CD4-positive, alpha-beta T cell treated with Interleukin-10 for 1 hour (primary cell): ENCODE measurements around the gene WDFY4.

Source experiments
- DNase-seq: peaks from one replicate; pipeline ENCODE4 v3.0.0-alpha.2; 2020

The WDFY4 gene

DNA sequence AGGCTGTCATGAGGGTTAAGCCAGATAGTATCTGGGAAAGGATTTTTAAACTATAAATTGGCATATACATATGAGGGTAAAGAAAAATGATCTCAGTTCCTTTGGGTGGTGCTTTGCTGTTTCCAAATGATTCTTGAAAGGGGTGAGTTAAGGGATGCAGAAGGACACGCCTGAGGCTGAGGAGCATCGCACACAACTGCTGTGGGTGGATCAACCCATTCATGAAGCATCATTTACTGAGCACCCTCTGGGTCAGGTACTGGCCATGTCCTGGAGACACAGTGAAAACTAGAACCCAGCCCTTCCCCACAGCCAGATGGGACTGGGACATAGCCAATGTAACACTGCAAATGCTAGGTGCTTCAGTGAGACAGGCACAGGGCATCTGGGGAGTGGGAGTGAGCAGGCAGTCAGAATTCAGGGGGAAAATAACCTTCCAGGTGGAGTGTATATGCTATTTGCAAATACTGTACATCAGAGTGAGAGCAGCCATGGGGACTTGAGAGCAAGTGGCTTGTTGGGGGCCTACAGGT lies 112.1 kb downstream of the WDFY4 start:
- DNase-seq = no peak

DNA sequence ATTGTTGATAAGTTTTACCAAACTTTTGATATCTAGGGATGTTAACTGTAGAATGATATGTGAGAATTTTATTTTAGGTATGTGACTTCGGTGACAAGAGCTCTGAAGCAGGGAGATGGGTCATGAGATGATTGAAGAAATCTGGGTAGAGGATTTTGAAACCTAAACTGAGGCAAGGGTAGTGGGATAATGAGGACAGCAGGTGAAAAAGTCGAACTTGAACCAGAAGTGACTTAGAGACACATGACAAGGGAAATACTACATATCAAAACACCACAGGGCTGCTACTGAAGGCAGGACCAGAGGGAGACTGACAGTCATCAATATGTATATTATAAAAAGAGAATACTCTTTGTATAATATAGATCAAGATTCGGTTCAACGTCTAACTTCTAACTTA lies 113.2 kb downstream of the WDFY4 start:
- no peak for DNase-seq

DNA sequence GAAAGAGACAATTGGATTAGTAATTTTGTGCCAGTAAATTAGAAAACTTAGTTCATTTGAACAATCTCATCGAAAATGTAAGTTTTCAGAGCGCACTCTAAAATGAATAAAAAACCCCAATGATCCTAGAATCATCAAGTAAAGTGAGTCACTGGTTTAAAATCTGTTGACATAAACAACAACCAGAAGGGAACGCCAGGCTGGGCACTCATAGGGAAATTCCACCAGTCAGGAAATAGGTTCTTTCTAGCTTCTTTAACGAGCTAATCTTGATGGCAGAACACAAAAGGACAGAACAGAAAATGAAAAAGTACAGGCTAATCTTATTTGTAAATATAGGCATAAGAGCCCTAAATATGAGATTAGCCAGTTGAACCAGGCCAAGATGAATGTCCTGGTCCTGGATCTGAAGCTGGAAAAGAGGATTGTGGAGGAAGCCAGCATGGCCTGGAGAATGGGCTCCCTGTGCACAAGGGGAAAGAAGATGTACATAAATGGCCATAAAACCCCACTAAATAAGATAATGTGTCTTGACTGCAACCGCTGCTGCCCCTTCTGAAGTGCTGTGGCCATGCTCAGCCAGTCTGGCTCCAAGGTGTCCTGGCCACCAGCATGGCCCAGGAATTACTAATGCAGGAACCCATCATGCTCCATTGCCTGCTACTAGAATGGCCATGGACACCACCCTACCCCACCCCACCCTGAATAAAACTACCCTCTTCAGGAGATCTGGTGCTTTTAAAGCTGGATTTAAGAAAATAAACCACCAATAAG lies 114.0 kb downstream of the WDFY4 start:
- no peak for DNase-seq

DNA sequence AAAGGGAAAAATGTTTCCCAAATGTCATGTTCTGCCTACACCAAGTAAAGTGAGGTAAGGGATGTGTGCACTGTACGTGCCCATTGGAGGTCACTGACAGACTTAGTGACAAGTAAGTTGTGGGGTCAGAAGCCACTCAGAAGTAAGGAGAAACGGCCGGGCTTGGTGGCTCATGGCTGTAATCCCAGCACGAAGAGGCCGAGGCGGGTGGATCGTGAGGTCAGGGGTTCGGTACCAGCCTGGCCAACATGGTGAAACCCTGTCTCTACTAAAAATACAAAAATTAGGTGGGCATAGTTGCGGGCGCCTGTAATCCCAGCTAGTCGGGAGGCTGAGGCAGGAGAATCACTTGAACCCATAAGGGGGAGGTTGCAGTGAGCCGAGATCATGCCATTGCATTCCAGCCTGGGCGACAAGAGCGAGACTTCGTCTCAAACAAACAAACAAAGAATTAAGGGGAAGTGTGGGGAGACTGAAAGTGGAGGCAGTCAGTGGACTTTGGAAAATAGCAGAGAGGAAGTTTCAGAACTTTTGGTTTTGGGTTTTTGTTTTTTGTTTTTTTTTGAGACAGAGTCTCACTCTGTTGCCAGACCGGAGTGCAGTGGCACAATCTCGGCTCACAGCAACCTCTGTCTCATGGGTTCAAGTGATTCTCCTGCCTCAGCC lies 114.8 kb downstream of the WDFY4 start:
- no peak for DNase-seq

DNA sequence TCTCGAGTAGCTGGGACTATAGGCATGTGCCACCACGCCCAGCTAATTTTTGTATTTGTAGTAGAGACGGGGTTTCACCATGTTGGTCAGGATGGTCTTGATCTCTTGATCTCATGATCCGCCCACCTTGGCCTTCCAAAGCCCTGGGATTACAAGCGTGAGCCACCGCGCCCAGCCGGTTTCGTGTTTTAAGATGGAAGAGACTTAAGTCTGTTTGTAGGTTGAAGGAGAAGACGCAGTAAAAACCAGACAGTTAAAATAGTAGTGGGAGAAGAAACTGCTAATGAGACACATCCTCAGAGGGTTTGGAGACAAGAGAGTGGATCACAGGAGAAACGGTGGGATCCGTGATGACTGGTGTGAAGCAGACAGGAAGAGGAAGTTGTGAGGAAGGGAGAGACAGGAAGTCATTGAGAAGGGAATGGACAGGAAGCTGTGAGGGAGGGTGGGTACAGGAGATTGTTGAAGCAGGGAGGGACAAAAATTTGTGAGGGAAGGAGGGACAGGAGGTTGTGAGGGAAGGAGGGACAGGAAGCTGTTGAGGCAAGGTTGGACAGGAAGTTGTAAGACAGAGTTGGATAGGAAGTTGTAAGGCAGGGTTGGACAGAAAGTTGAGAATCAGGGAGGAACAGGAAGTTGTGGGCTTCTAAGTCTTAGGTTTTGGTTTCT lies 115.5 kb downstream of the WDFY4 start:
- no peak for DNase-seq

DNA sequence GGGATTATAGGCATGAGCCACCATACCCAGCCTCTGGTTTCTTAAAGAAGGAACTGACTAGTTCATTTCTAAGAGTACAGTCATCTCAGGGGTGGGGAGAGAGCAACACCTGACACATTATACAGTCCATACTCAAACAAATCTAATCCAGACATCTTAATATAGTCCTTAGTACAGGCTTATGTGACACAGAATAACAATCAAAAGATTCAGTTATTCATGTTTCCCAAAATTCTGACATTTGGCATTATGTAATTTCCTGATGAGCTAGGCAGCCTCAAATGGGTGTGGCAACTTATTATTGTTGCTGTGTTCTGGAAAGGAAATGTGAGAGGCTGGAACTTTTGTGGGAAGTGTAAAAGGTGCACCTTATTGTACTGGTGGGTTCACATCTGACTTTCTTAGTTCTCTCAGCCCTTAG lies 116.3 kb downstream of the WDFY4 start:
- no peak for DNase-seq

DNA sequence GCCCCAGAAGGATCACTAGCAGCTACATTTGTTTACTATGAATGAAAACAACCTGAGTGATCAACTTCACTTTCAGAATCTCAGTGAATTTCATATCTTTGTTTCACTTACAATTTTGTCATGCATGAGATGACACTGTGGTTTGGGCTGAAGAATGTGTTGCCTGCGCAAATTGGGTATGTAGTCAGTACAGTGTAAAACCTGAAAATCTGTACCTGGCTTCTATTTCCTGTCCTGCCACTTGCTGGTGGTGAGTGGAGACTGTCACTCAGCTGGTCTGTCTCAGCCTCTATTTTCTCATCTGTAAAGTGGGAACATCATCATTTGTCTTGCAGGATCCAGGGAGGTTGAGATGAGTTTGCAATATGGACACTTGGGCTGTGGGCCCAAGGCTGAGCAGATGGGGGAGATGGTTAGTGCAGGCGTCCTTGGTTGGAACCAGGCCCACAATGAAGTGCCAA lies 118.0 kb downstream of the WDFY4 start:
- no peak for DNase-seq

DNA sequence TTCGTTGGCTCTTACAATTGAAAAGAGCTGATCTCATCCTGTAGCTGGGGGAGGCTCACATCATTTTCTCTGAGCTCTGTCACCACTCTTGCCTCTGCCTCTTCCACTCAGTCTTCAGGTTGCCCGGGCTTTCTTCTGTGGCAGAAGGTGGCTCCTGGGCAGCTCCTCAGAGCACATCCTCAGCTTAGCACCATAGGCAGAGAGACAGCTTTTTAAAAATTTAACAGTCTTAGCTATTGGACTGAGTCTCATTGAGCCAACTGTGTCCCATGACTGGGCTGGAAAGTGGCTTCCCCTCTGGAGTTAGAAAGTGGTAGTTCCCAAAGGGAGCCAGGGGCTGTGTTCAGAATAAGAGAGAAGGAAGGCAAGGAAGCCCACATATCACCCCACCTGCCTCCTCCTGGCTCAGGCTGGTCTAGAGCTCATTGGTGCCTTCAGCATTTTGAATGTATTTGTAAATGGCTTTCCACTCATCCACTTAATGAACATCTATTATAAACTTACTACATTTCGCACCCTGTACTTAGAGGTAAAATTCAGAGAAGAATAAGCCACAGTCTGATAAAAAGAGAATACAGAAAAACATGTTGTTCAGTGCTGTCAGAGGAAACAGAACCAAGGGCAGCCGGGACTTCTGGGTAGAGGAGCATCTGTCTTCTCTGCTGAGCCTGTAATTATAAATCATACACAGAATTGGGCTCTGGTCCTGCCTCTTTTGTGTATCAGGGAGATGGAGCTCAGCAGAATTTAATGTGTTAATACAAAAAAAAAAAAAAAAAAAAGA lies 119.3 kb downstream of the WDFY4 start:
- DNase-seq = no peak

DNA sequence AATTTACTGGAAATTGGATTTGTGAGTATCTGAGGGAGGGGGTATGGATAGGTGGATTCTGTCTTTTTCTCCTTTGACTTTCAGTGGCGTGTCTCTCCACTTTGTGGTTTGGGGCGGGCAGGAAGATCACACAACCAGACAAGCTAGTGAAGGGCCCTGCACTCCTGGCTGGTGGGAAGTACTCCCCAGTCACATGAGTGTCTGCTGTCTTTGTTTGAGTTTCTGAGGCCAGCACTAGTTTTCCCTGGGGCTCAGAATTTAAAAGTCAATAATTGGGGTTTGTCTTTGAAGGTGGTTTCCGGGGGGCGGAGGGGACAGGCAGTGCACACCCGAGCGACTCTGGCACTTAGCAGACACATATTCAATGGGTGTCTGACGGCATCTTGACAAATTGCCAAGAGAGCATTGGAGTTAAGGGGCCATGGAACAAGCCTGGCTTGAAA lies 120.1 kb downstream of the WDFY4 start:
- DNase-seq = no peak

DNA sequence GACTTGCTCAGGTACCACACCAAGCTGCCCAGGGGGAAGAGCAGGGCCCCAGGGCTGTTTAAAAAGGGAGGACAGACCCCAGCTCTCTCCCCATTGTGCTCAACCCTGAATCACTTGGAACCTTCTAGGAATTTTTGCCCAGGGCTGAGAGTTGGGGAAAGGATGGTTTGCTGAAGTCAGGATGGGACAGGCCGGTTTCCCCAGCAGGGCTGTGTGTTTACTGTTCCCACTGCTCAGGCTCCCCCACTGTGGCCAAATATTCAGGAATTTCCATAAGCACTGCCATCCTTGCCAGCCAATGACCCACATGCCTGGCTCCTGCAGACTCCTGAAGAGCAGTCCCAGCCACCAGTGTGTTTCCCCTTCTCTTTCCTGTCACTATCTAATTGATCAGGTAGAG lies 120.7 kb downstream of the WDFY4 start:
- no peak for DNase-seq

DNA sequence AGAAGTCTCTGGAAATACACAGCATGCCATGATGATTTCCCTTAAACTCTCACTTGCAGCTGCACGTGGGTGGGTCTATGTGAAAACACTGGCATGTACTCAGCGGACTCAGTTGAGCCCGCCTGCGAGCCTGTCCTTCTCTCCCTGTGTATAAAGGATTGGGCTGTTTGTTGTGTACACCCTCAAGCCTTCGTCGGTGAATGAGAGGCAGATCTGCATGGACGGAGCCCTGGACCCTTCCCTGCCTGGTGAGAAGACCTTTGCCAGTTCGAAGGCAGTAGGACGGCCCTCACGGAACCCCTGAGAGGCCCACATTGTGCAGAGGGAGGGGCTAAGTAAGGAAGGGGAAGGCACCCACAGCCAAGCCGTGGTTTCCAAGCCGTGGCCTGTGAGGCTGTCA lies 121.2 kb downstream of the WDFY4 start:
- DNase-seq = no peak

DNA sequence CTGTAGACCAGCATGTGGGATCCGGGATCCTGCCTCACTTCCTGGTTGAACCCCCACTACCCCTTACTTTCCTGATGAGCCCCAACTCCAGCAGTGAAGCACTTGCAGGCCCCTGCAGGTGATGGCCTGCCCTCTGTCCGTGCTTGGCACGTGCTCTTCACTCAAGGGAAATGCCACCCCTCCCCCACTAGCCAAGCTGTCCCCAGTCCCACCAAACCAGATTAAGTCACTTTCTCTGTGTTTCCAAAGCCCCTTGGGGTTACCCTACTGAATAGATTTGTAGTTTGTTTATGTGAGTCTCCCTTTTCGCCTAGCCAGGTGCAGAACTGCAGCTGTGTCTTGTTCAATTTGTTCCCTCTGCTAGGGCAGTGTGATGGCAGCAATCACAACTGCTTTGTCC lies 121.7 kb downstream of the WDFY4 start:
- no peak for DNase-seq

DNA sequence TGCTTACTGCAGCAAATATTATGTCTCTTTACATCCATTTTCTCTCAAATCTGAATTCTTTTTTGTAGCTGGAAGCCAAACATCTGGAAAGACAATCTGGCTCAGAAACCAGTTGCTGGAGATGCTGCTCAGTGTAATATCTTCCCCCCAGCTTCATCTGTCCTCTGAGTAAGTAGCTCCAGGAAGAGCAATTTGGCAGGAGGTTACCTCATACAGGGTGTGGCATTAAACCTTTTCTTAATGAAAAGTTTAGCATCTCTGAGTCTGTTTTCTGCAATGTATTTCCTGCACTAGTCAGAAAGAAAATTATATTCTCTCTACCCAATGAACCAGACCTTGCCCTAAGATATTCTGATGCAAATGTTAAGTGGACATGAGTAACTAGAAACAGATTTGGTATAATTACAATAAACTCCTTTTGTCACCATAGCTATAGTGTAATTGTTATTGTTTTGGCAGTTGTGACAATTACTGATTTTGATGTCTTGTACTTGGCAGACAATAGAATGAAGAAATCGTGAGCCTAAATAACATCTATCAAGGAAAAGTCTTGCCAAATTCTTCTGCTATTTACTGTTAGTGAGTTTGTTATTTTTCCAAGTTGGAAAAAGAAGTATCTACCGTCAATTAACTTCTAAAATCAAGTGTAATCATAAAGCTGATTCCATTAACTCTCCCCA lies 123.3 kb downstream of the WDFY4 start:
- no peak for DNase-seq

DNA sequence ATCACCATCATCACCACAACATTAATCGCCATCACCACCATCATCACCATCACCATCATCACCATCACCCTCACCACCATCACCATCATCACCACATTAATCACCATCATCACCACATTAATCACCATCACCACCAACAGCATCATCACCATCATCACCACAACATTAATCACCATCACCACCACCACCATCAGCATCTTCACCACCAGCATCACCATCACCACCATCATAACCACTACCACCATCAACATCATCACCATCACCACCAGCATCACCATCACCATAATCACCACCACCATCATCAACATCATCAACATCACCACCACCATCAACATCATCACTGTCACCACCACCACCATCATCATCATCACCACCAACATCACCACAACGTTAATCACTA lies 124.6 kb downstream of the WDFY4 start:
- DNase-seq = no peak

DNA sequence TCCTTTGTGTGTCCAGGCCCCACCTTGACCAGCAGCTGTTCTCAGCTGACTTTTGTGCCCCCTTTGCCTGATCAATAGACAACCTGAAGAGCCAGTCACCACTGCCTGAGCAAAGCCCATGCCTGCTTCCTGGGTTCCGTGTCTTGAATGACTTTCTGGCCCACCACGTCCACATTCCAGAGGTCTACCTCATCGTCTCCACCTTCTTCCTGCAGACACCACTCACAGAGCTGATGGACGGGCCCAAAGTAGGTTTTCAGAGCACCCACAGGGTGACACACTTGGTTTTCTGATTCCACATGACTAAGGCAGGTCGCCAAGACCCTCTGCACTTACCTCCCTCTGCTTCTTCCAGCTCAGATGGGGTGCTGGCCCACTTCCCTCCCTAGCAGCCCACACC lies 126.8 kb downstream of the WDFY4 start:
- DNase-seq = no peak

DNA sequence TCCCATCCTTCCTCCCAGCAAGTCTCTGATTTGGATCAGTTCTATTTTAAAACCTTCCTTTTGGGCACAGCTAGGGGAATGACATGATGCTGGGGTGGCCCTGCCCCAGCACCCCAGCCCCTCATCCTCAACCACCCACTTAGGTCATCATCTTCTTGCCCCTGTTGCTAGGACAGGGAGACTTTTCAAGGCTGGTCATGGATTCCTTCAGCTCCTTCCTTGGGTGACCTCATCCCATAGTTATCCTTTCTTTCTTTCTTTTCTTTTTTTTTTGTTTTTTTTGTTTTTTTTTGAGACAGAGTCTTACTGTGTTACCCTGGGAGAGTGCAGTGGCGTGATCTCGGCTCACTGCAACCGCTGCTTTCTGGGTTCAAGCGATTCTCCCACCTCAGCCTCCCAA lies 127.2 kb downstream of the WDFY4 start:
- no peak for DNase-seq

DNA sequence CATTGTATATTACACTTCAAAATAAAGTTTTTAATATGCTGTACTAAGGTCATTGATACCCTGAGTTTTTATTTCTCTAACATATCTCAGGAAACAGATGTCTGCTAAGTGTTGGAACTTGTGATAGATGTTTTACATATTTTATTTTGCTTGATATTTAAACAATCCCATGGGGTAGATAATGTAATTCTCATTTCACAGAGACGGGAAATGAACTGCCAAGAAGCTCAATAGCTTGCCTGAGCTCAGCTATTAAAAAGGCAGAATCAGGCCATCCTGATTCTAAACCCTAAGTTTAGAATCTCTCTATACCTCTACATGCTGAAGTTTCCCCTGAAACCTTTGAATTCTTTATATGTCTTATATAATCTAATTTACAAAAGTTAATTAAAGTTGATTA lies 128.6 kb downstream of the WDFY4 start:
- DNase-seq = no peak

DNA sequence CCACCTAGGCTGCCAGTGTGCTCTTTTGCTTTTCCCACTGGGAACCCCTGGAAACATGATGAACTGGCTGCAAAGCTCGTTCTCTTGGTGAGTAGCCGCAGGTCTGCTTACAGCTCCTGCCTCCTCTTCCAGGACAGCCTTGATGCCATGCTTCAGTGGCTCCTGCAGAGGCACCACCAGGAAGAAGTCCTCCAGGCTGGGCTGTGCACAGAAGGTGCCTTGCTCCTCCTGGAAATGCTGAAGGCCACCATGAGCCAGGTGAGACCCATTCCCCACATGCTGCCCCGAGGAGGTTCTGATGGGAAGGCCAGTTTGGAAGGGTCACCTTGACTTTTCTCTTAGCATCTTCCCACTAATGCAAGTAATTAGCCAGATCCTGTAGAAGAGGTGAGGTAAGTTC lies 129.2 kb downstream of the WDFY4 start:
- DNase-seq = no peak

DNA sequence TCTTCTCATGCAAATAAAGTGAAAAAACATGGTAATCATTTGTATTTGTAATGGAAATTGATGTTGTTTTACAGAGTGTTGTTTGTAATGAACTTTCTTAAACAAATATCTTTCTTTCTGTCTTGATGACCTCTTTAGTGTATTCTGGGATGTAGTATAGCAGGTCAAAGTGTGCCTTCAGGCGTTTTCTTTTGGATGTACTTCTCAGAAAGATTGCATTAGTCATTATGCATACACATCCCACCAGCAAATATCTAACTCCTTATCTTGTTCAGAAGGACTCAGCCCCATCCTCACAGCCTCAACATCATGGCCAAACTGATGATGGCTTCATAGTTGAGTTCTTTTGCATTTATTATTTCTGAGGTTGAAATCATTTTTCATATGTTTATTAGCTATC lies 130.3 kb downstream of the WDFY4 start:
- DNase-seq = no peak

DNA sequence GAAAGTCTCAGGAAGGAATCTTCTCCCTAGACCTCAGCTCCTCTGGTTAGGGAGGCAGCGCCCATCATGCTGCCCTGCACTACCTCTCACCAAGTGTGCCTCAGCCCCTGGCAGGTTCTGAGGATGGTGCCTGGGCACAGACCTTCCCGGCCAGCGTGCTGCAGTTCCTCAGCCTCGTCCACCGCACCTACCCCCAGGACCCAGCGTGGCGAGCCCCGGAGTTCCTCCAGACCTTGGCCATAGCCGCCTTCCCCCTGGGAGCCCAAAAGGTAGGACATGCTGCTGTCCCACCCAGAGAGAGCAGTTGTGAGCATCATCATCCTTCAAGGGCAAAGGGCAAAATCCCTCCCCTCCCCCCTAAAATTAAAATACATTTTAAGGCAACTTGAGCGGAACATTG lies 132.5 kb downstream of the WDFY4 start:
- DNase-seq = no peak

DNA sequence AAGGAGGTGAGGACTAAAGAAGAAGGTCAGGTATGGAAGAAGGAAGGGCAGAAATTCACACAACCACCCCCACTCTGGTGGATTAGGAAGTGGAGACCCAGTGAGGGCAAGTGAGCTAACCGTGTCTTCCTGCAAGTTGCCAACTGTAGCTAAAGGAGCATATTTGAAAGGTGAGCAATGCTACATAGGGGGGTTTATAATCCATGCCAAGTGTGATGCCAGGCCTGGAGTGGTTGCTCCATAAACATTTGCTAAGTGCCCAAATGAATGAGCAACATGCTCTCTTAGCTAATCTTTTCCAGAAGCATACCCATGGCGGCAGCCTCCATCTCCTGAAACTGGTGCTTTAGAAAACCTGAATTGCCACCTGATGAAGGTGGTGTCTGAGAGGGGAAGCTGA lies 133.4 kb downstream of the WDFY4 start:
- no peak for DNase-seq

DNA sequence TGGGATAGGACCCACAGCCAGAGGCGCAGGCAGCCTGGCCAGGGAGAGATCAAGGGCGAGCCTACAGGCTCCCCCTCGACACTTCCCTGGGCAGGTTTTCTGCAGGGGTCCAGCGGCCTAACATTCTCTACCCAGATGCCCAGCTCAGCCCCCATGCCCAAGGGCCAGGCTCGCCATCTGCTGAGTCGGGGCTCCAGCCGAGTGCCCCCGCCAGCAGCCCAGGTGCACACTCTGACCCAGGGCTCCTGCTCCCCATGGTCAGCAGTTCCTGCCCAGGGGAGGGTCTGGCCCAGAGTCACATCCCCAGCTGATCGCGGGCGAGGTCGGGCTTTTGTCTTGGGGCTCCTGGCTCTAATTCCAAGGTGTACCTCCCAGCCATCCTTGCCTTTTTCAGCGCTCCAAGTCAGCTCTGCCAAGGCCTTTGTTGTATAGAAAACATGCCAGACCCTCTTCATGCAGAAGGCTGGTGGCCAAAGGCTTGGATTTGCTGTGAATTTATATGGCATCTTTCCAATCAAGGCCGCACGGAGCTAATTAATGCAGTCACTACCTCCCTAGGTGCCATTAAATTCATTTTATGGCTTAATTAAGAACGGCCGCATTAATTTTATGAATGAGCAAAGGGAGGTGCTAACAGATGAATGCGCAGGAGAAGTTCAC lies 134.3 kb downstream of the WDFY4 start:
- DNase-seq = no peak
